ENCODE measurements around the gene BNIPL.

BNIPL gene

DNA sequence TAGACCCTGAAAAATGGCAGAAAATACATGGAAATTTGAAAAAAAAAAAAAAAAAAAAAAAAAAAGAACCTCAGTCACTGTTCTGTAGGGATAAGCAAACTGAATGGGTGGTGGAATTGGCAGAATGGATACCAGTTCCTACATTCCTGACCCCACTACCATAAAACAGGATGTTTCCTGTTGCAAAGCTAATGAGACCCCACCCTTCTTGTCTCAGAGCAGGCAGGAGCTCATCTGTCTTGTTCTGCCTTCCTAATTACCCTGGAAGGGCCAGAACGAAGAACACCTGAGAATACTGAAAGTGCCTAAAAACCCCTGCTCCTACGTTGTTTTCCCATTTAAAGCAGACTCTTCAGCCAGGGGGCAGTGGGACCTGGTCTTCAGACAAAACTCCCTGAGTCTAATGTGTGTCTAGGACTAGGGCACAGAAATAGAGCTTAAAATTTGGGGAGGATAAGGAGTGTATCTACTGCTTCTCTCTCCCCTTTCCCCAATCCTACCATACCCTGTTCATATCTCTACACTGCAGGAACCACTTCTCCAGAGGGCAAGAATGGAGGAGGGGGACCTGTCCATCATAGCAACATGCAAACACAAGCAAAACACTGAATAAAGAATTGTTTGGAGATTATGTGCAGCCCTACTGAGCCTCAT lies 15.1 kb downstream of the BNIPL start:
- TF ChIP-seq, protein P1, sequence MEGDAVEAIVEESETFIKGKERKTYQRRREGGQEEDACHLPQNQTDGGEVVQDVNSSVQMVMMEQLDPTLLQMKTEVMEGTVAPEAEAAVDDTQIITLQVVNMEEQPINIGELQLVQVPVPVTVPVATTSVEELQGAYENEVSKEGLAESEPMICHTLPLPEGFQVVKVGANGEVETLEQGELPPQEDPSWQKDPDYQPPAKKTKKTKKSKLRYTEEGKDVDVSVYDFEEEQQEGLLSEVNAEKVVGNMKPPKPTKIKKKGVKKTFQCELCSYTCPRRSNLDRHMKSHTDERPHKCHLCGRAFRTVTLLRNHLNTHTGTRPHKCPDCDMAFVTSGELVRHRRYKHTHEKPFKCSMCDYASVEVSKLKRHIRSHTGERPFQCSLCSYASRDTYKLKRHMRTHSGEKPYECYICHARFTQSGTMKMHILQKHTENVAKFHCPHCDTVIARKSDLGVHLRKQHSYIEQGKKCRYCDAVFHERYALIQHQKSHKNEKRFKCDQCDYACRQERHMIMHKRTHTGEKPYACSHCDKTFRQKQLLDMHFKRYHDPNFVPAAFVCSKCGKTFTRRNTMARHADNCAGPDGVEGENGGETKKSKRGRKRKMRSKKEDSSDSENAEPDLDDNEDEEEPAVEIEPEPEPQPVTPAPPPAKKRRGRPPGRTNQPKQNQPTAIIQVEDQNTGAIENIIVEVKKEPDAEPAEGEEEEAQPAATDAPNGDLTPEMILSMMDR (IDR thresholded peaks at IDR 0.05; ENCODE audit: insufficient read depth, low read depth, low read length, missing control alignments), result no peak
- no peak overlapping the region for H3K4me3 ChIP-seq (ENCODE audit: low read depth, low read length)
- DNase-seq (ENCODE audit: low read depth), result no peak

DNA sequence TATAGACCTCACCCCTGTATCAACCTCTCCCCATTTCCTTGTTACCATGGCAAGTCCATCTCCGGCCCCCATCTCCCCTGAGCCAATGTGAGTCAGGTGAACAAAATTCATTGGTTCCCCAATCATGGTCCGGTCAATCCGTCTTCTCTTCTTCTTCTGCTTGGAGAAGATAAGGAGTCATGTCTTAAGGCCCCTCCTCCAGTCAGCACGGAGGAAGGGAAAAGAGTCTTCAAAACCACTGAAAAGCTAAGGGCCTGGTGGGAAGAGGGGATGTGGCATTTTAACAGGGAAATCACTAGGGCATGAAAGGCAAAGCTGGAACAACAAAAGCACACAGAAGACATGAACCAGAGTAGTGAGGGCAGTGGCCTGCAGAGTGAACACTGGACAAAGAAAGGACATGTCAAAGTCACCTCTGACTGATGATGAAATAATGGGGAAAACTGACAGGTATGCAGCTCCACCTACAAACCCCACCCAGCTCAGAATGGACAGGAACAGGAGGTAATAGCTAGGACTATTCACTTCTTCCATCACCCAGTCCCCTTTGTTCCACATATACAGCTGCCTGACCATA lies 18.7 kb downstream of the BNIPL start:
- H3K4me3 ChIP-seq (ENCODE audit: low read depth, low read length), result no peak overlapping the region
- TF ChIP-seq, protein P1 (IDR thresholded peaks at IDR 0.05; ENCODE audit: insufficient read depth, low read depth, low read length, missing control alignments), result no peak
- no peak for DNase-seq (ENCODE audit: low read depth)

DNA sequence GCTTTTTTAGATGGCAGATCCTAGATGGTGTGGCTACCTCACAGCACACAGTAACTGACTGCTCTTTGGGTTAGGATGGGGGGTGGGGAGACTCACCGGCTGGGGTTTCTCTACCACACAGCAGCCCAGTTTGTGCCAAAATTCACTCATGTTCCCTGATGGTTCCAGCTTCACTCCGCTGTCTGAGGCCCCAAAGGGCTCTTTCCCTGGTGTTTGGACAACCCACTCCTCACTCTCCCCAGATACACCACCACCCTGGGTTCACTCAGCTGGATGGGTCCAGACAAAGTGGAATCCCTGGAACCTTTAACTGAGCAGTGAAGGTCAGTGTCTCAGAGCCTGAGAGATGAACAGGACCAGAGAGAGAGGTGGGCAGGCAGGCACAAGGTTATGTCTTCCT lies 19.2 kb downstream of the BNIPL start:
- TF ChIP-seq, protein P1 (IDR thresholded peaks at IDR 0.05; ENCODE audit: insufficient read depth, low read depth, low read length, missing control alignments), result no peak
- no peak for DNase-seq (ENCODE audit: low read depth)
- no peak overlapping the region for H3K4me3 ChIP-seq (ENCODE audit: low read depth, low read length)

DNA sequence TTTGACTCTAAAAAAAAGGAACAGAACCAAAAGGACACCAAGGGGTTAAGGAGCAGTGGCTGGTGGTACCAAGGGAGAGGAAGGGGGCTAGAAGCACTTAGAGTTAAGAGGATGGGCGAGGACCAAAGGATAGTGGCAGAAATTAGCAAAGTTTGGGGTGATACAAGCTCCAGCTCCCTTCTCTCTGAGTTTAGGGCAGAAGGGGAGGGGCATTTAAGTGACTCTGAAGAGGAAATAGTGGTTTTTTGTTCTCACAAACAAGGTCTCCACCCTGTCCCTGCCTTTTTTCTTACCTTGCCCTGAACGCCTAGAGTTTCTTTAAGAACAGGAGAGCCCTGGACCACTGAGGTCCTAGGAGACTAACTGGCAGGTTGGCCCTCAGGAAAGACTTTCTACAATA lies 19.8 kb downstream of the BNIPL start:
- peak; percentile 63 for DNase-seq (ENCODE audit: low read depth)
- H3K4me3 ChIP-seq (ENCODE audit: low read depth, low read length), result peak overlapping the region; percentile 92
- TF ChIP-seq, protein P1 (IDR thresholded peaks at IDR 0.05; ENCODE audit: insufficient read depth, low read depth, low read length, missing control alignments), result no peak

DNA sequence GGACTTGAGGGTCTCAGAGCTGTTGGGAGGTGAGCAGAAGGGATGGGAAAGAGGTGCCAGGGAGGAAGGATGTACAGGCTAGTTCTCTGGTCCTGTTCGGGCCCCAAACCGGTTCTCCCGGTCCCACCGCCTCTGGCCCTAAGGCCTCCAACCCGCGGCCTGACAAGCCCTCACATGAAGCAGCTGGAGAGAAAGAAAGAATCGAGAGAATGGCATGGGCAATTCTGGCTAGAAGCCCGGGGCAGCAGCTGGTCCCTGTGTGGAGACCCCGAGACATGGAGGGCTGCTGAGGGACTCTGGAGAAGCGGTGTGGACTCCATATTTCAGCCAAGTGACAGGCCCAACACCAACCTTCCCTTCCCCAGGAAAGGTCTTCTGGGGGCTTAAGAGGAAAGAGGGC lies 22.3 kb downstream of the BNIPL start:
- H3K4me3 ChIP-seq (ENCODE audit: low read depth, low read length), result peak overlapping the region; percentile 92
- no peak for DNase-seq (ENCODE audit: low read depth)
- TF ChIP-seq, protein P1 (IDR thresholded peaks at IDR 0.05; ENCODE audit: insufficient read depth, low read depth, low read length, missing control alignments), result no peak

DNA sequence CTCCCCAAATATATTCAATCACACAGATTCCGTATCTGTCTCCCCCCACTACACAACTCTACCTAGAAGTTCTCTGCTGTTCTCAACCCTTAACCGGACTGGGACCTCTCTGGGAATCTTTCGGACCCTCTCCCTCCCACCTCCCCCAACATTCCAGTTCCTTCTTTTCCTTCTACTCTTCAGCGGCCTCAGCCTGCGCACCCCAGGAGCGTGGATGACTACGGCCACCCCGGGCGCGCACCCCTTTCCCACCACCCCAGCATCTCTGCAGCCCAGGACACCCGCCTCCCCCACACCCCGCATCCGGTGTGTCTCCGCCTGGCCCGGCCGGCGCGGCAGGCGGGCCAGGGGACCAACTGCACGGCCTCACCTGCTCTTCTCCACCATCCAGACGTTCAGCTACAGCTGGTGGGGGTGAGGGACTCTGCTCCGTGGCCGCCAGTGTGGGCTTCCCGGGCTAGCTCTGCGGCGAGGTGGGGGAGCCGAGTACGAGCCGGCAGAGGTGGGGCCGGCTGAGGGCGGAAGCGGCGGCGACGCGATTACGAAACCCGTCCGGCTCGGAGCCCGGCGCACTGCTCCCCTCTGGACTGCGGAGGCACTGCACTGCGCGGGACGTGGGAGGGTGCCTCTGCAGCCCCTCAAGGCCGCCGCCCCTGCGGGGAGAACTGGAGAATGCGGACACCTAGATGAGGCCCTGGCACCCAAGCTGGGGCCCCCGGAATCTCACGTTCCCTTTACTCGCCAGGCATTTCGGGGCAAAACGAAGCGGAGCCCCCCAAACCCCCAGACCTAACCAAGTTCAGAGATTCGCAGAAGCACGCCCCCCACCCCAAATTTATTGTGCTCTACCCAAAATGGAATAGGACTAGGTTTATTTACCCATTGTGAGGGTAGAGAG lies 23.0 kb downstream of the BNIPL start, which contains the start of gene CDC42SE1:
TSS of gene CDC42SE1 (minus strand) at position 514 of the 898 bp plus-strand sequence. CDS start 3,892 bp downstream, outside the sequence.
- H3K4me3 ChIP-seq (ENCODE audit: low read depth, low read length), result peak within 1 kb of the TSS; percentile 92
- peak; percentile 93 for DNase-seq (ENCODE audit: low read depth)

More for the DNA sequence above, 23.0 kb downstream of the BNIPL start, which contains the start of gene CDC42SE1:
- TF ChIP-seq, protein P1 (IDR thresholded peaks at IDR 0.05; ENCODE audit: insufficient read depth, low read depth, low read length, missing control alignments), result peak; percentile 78

Measured in GM12865 (cell line).